AG04449 (cell line): ENCODE results near the gene UBB.
A peak's percentile ranks its signal among the peaks of the same experiment; 100 is the strongest.
"Not testable (repeated sequence)": the region's sequence is repeated elsewhere in the genome, so short reads cannot be mapped to it uniquely, and the experiment has no call there.

ENCODE experiments used
- CTCF ChIA-PET: fragments of 350-600 bp; formaldehyde crosslinking; extraction: SDS; loops from one replicate; lab custom pipeline; 2021; ENCODE audit warnings: antibody characterized with exemption; lab: Yijun Ruan, JAX
- POLR2A ChIA-PET: fragments of 400-600, 350-600 bp; formaldehyde crosslinking; extraction: SDS; loops from one replicate; lab custom pipeline; 2020; ENCODE audit warnings: antibody characterized with exemption, inconsistent platforms; lab: Yijun Ruan, JAX
- DNase-seq: peaks from one replicate; pipeline ENCODE4 v3.0.0-alpha.2; 2010; ENCODE audit warnings: low read depth, low spot score
- H3K4me3 ChIP-seq: 2 replicates; pipeline ENCODE4 v1.5.1; 2011; ENCODE audit warnings: low read depth, mild to moderate bottlenecking, control low read depth, low read length
- CTCF ChIP-seq: IDR thresholded peaks from one replicate; pipeline ENCODE4 v1.5.1; 2011; ENCODE audit warnings: mild to moderate bottlenecking, moderate library complexity, low read length, control low read depth, inconsistent platforms; ENCODE audit not compliant: insufficient read depth; ENCODE audit errors: missing control alignments

Gene UBB

GRCh38 chr17:16378636-16379282, 2.1 kb upstream of the UBB start:
- TF ChIP-seq CTCF: no peak
- ChIA-PET CTCF (interaction anchor here (9.9 kb wide), 1 partner anchor 14 kb away, joined by 134 read pairs; no protein-coding TSS in a partner anchor), POLR2A (interaction anchor here (0.6 to 1.6 kb wide), 2 partner anchors 15 to 60 kb away, joined by 3 to 4 read pairs; no protein-coding TSS in a partner anchor)
- no peak for DNase-seq
- no peak overlapping the region for H3K4me3 ChIP-seq

- no peak overlapping the region for H3K4me3 ChIP-seq
- TF ChIP-seq CTCF: no peak
- DNase-seq: no peak
- POLR2A ChIA-PET: interaction anchor here (4.6 kb wide), 1 partner anchor 60 kb away, joined by 58 read pairs; no protein-coding TSS in a partner anchor
- CTCF ChIA-PET: interaction anchor here (9.9 kb wide), 1 partner anchor 15 kb away, joined by 134 read pairs; no protein-coding TSS in a partner anchor
Observed at GRCh38 chr17:16379654-16380053, 1.2 kb upstream of the UBB start.

GRCh38 chr17:16381496-16381820, 567 bp downstream of the UBB start:
- ChIA-PET POLR2A (interaction anchor here (0.6 to 4.6 kb wide), 23 partner anchors 8 to 382 kb away, joined by 3 to 58 read pairs (median 5); partner anchors contain the start of genes CENPV, PIGL and TRPV2), CTCF (interaction anchor here (9.9 kb wide), 1 partner anchor 17 kb away, joined by 134 read pairs; no protein-coding TSS in a partner anchor)
- no peak for DNase-seq
- peak overlapping the region; percentile 86 for H3K4me3 ChIP-seq
- no peak for TF ChIP-seq CTCF

GRCh38 chr17:16383216-16383615, 2.3 kb downstream of the UBB start:
- DNase-seq: no peak
- CTCF ChIA-PET: interaction anchor here (1.1 to 2.3 kb wide), 7 partner anchors 9 to 138 kb away, joined by 3 to 16 read pairs (median 3); no protein-coding TSS in a partner anchor
- no peak overlapping the region for H3K4me3 ChIP-seq
- TF ChIP-seq CTCF: no peak
- POLR2A ChIA-PET: interaction anchor here (4.0 to 4.6 kb wide), 2 partner anchors 36 to 57 kb away, joined by 27 to 58 read pairs; no protein-coding TSS in a partner anchor

GRCh38 chr17:16383772-16384287, 2.9 kb downstream of the UBB start:
- CTCF ChIA-PET: interaction anchor here (1.1 to 2.3 kb wide), 6 partner anchors 10 to 137 kb away, joined by 3 to 16 read pairs (median 3); no protein-coding TSS in a partner anchor
- POLR2A ChIA-PET: interaction anchor here (4.0 to 4.6 kb wide), 2 partner anchors 35 to 56 kb away, joined by 27 to 58 read pairs; no protein-coding TSS in a partner anchor
- DNase-seq: no peak
- no peak overlapping the region for H3K4me3 ChIP-seq
- TF ChIP-seq CTCF: no peak

GRCh38 chr17:16384557-16384956, 3.7 kb downstream of the UBB start:
- no peak for TF ChIP-seq CTCF
- POLR2A ChIA-PET: interaction anchor here (0.8 to 0.9 kb wide), 2 partner anchors 38 to 54 kb away, joined by 3 to 4 read pairs; no protein-coding TSS in a partner anchor
- DNase-seq: no peak
- CTCF ChIA-PET: interaction anchor here (0.8 to 2.3 kb wide), 4 partner anchors 59 to 137 kb away, joined by 3 to 23 read pairs (median 4); no protein-coding TSS in a partner anchor
- no peak overlapping the region for H3K4me3 ChIP-seq

GRCh38 chr17:16386126-16386507, 5.2 kb downstream of the UBB start:
- POLR2A ChIA-PET, DNase-seq, H3K4me3 ChIP-seq: not testable (repeated sequence)
- CTCF ChIA-PET: interaction anchor here (0.6 to 2.3 kb wide), 6 partner anchors 11 to 135 kb away, joined by 3 to 23 read pairs (median 3); partner anchors contain the start of gene CENPV
